Measurements from ENCODE around the gene RPL21.

- no peak for TF ChIP-seq POLR2A (IDR thresholded peaks at IDR 0.05)
- TF ChIP-seq CTCF (IDR thresholded peaks at IDR 0.05): no peak
Measured at GRCh38 chr13:27280009-27280656, 28.8 kb downstream of the RPL21 start.
